Measurements from ENCODE around the gene GNG11. TPM values are rescaled to one million over a fixed set of nuclear protein-coding genes. Genes with fewer than 3 reads are reported as not detected.

GNG11 gene
- polyA plus RNA-seq (2013, experiment 1 of 2): 2.2 TPM
- 2.5 TPM for polyA plus RNA-seq (2013, experiment 2 of 2)

- H3K14ac ChIP-seq (ENCODE audit: low read length): peak within 1 kb of the TSS; percentile 67
- H2BK12ac ChIP-seq (ENCODE audit: low read length): no peak within 1 kb of the TSS
- H4K91ac ChIP-seq (ENCODE audit: low read depth, low read length, poor library complexity): no peak within 1 kb of the TSS
- H3K9ac ChIP-seq (ENCODE audit: low read depth, low read length, poor library complexity): no peak within 1 kb of the TSS
- no CpG with 5 or more reads among the region's 39 CpGs for WGBS, 2 donors (ENCODE audit: extremely low coverage in 2 of 2, insufficient read length in 2 of 2, insufficient replicate concordance in 1 of 2)
- no peak within 1 kb of the TSS for H3K23ac ChIP-seq (ENCODE audit: low read depth, low read length, poor library complexity)
- peaks cover 0 to 30% of the 10 kb centered on the region in 2 donors for H3K36me3 ChIP-seq (replicated peaks in 1 of 2; ENCODE audit: control insufficient read depth in 2 of 2, insufficient read depth in 2 of 2, low read length in 2 of 2)
- H2AFZ ChIP-seq (ENCODE audit: low read length): peak within 1 kb of the TSS; percentile 96
- H2BK120ac ChIP-seq (ENCODE audit: low read depth, low read length): peak within 1 kb of the TSS; percentile 68
- no peak within 1 kb of the TSS for H2AK5ac ChIP-seq (ENCODE audit: low read depth, low read length)
- DNase-seq (ENCODE audit: low spot score): peak; percentile 49
- peak within 1 kb of the TSS; percentile 69 for H3K4me2 ChIP-seq (ENCODE audit: insufficient read depth, low read length, poor library complexity, severe bottlenecking)
- H3K27me3 ChIP-seq (ENCODE audit: control insufficient read depth in 3 of 3, insufficient read depth in 3 of 3, low read depth in 1 of 3, low read length in 3 of 3): no peaks in the 10 kb centered on the region
- peak within 1 kb of the TSS; percentile 70 to 79 for H3K4me3 ChIP-seq (ENCODE audit: low read length in 2 of 2)
- H3K79me1 ChIP-seq (ENCODE audit: low read depth, low read length): no peaks in the 10 kb centered on the region
- peak within 1 kb of the TSS; percentile 26 for H3K27ac ChIP-seq (replicated peaks; ENCODE audit: low read length)
- H3K18ac ChIP-seq (ENCODE audit: low read length): peak within 1 kb of the TSS; percentile 88
- H2BK5ac ChIP-seq (ENCODE audit: low read length): no peak within 1 kb of the TSS
- H2BK15ac ChIP-seq (ENCODE audit: low read length): peak within 1 kb of the TSS; percentile 49
- peaks cover 0 to 3% of the 10 kb centered on the region in 2 donors for H3K9me3 ChIP-seq (replicated peaks in 1 of 2; ENCODE audit: control insufficient read depth in 2 of 2, insufficient read depth in 1 of 2, low read depth in 1 of 2, low read length in 2 of 2)
- no peak within 1 kb of the TSS for H3K4ac ChIP-seq (ENCODE audit: low read length)
- peak within 1 kb of the TSS; percentile 31 for H4K8ac ChIP-seq (ENCODE audit: low read depth, low read length)
- H3K4me1 ChIP-seq (ENCODE audit: control insufficient read depth in 2 of 2, insufficient read depth in 1 of 2, low read depth in 1 of 2, low read length in 2 of 2): peaks cover 0 to 10% of the 10 kb centered on the region in 2 donors
Measured at GRCh38 chr7:93921607-93922566, at the start of gene GNG11. Gene GNG11, plus strand, starts transcription at chr7:93921735. Its CDS starts 403 bp downstream, at chr7:93922138.

- Histone ChIP-seq H2BK12ac (ENCODE audit: low read length) (no peak overlapping the region), H3K4me3 (ENCODE audit: low read length in 2 of 2) (no peak overlapping the region), H3K4ac (ENCODE audit: low read length) (no peak overlapping the region), H3K23ac (ENCODE audit: low read depth, low read length, poor library complexity) (no peak overlapping the region), H3K9me3 (replicated peaks in 1 of 2; ENCODE audit: control insufficient read depth in 2 of 2, insufficient read depth in 1 of 2, low read depth in 1 of 2, low read length in 2 of 2) (peaks cover 0 to 28% of the 10 kb centered on the region in 2 donors), H3K27ac (replicated peaks; ENCODE audit: low read length) (no peak overlapping the region), H3K14ac (ENCODE audit: low read length) (no peak overlapping the region), H2AFZ (ENCODE audit: low read length) (no peak overlapping the region), H3K4me1 (ENCODE audit: control insufficient read depth in 2 of 2, insufficient read depth in 1 of 2, low read depth in 1 of 2, low read length in 2 of 2) (no peaks in the 10 kb centered on the region), H4K91ac (ENCODE audit: low read depth, low read length, poor library complexity) (no peak overlapping the region), H2BK15ac (ENCODE audit: low read length) (no peak overlapping the region), H3K18ac (ENCODE audit: low read length) (no peak overlapping the region), H2BK5ac (ENCODE audit: low read length) (no peak overlapping the region), H2AK5ac (ENCODE audit: low read depth, low read length) (no peak overlapping the region), H3K9ac (ENCODE audit: low read depth, low read length, poor library complexity) (no peak overlapping the region), H3K79me1 (ENCODE audit: low read depth, low read length) (no peaks in the 10 kb centered on the region), H4K8ac (ENCODE audit: low read depth, low read length) (no peak overlapping the region), H2BK120ac (ENCODE audit: low read depth, low read length) (no peak overlapping the region), H3K27me3 (ENCODE audit: control insufficient read depth in 3 of 3, insufficient read depth in 3 of 3, low read depth in 1 of 3, low read length in 3 of 3) (no peaks in the 10 kb centered on the region), H3K36me3 (replicated peaks in 1 of 2; ENCODE audit: control insufficient read depth in 2 of 2, insufficient read depth in 2 of 2, low read length in 2 of 2) (peaks cover 0 to 8% of the 10 kb centered on the region in 2 donors), H3K4me2 (ENCODE audit: insufficient read depth, low read length, poor library complexity, severe bottlenecking) (no peak overlapping the region)
- DNase-seq (ENCODE audit: low spot score): no peak
- WGBS, 2 donors (ENCODE audit: extremely low coverage in 2 of 2, insufficient read length in 2 of 2, insufficient replicate concordance in 1 of 2): no CpG with 5 or more reads among the region's 1 CpG
Measured at GRCh38 chr7:93873998-93874574, 47.4 kb upstream of the GNG11 start.

DNA sequence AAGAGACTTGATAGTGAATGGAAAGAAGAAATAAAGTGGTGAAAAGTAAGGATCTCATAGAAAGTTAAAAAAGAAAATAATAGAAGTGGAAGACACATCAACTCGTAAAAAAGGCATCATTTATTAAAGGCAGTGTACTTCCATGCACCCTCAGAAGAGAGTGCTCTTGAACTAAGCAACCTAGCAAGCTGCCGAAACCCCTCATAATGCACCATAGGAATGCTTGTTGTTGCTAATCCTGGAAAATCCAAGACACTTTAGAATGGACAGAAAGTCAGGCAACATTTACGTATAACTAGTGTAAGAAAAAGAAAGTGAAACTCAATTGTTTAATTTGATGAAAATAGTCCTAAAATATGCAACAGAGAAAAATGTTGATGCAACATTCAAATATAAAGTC, 43.8 kb upstream of the GNG11 start:
- DNase-seq (ENCODE audit: low spot score): no peak
- no peak overlapping the region for H2BK120ac ChIP-seq (ENCODE audit: low read depth, low read length)
- no peak overlapping the region for H2BK5ac ChIP-seq (ENCODE audit: low read length)
- peaks cover 0 to 36% of the 10 kb centered on the region in 2 donors for H3K9me3 ChIP-seq (replicated peaks in 1 of 2; ENCODE audit: control insufficient read depth in 2 of 2, insufficient read depth in 1 of 2, low read depth in 1 of 2, low read length in 2 of 2)
- H3K23ac ChIP-seq (ENCODE audit: low read depth, low read length, poor library complexity): no peak overlapping the region
- H3K36me3 ChIP-seq (replicated peaks in 1 of 2; ENCODE audit: control insufficient read depth in 2 of 2, insufficient read depth in 2 of 2, low read length in 2 of 2): peaks cover 0 to 8% of the 10 kb centered on the region in 2 donors
- no peaks in the 10 kb centered on the region for H3K27me3 ChIP-seq (ENCODE audit: control insufficient read depth in 3 of 3, insufficient read depth in 3 of 3, low read depth in 1 of 3, low read length in 3 of 3)
- no peak overlapping the region for H2AK5ac ChIP-seq (ENCODE audit: low read depth, low read length)
- H2BK15ac ChIP-seq (ENCODE audit: low read length): no peak overlapping the region
- H4K8ac ChIP-seq (ENCODE audit: low read depth, low read length): no peak overlapping the region
- H3K4me3 ChIP-seq (ENCODE audit: low read length in 2 of 2): no peak overlapping the region
- no peaks in the 10 kb centered on the region for H3K4me1 ChIP-seq (ENCODE audit: control insufficient read depth in 2 of 2, insufficient read depth in 1 of 2, low read depth in 1 of 2, low read length in 2 of 2)
- H3K4ac ChIP-seq (ENCODE audit: low read length): no peak overlapping the region
- no peak overlapping the region for H2AFZ ChIP-seq (ENCODE audit: low read length)
- H2BK12ac ChIP-seq (ENCODE audit: low read length): no peak overlapping the region
- H3K79me1 ChIP-seq (ENCODE audit: low read depth, low read length): no peaks in the 10 kb centered on the region
- H3K9ac ChIP-seq (ENCODE audit: low read depth, low read length, poor library complexity): no peak overlapping the region
- no peak overlapping the region for H4K91ac ChIP-seq (ENCODE audit: low read depth, low read length, poor library complexity)
- H3K4me2 ChIP-seq (ENCODE audit: insufficient read depth, low read length, poor library complexity, severe bottlenecking): no peak overlapping the region
- no CpG with 5 or more reads among the region's 3 CpGs for WGBS, 2 donors (ENCODE audit: extremely low coverage in 2 of 2, insufficient read length in 2 of 2, insufficient replicate concordance in 1 of 2)
- no peak overlapping the region for H3K18ac ChIP-seq (ENCODE audit: low read length)
- no peak overlapping the region for H3K14ac ChIP-seq (ENCODE audit: low read length)
- no peak overlapping the region for H3K27ac ChIP-seq (replicated peaks; ENCODE audit: low read length)

DNA sequence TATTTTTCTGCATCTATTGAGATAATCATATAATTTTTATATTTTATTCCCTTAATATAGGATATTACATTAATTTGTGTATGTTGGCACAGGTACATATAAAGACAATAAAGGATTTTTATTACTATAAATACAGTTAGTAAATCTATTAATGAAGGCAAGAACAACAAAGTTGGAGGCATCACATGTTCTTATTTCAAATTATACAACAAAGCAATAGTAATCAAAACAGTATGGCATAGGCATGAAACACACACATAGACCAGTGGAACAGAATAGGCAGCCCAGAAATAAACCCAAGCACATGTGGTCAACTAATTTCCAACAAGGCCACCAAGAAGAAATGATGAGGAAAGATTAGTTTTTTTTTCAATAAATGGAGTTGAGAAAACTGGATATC, 42.2 kb upstream of the GNG11 start:
- H4K8ac ChIP-seq (ENCODE audit: low read depth, low read length): no peak overlapping the region
- H2BK15ac ChIP-seq (ENCODE audit: low read length): no peak overlapping the region
- no peak overlapping the region for H3K18ac ChIP-seq (ENCODE audit: low read length)
- H3K23ac ChIP-seq (ENCODE audit: low read depth, low read length, poor library complexity): no peak overlapping the region
- no peak overlapping the region for H4K91ac ChIP-seq (ENCODE audit: low read depth, low read length, poor library complexity)
- H2AK5ac ChIP-seq (ENCODE audit: low read depth, low read length): no peak overlapping the region
- H3K9ac ChIP-seq (ENCODE audit: low read depth, low read length, poor library complexity): no peak overlapping the region
- H2BK12ac ChIP-seq (ENCODE audit: low read length): no peak overlapping the region
- no peak for DNase-seq (ENCODE audit: low spot score)
- H2BK5ac ChIP-seq (ENCODE audit: low read length): no peak overlapping the region
- H3K4ac ChIP-seq (ENCODE audit: low read length): no peak overlapping the region
- H3K4me2 ChIP-seq (ENCODE audit: insufficient read depth, low read length, poor library complexity, severe bottlenecking): no peak overlapping the region
- H3K27ac ChIP-seq (replicated peaks; ENCODE audit: low read length): no peak overlapping the region
- no peak overlapping the region for H2AFZ ChIP-seq (ENCODE audit: low read length)
- H2BK120ac ChIP-seq (ENCODE audit: low read depth, low read length): no peak overlapping the region
- H3K79me1 ChIP-seq (ENCODE audit: low read depth, low read length): no peaks in the 10 kb centered on the region
- H3K14ac ChIP-seq (ENCODE audit: low read length): no peak overlapping the region
- no peaks in the 10 kb centered on the region for H3K4me1 ChIP-seq (ENCODE audit: control insufficient read depth in 2 of 2, insufficient read depth in 1 of 2, low read depth in 1 of 2, low read length in 2 of 2)
- no peak overlapping the region for H3K4me3 ChIP-seq (ENCODE audit: low read length in 2 of 2)
- peaks cover 0 to 32% of the 10 kb centered on the region in 2 donors for H3K9me3 ChIP-seq (replicated peaks in 1 of 2; ENCODE audit: control insufficient read depth in 2 of 2, insufficient read depth in 1 of 2, low read depth in 1 of 2, low read length in 2 of 2)
- H3K27me3 ChIP-seq (ENCODE audit: control insufficient read depth in 3 of 3, insufficient read depth in 3 of 3, low read depth in 1 of 3, low read length in 3 of 3): no peaks in the 10 kb centered on the region
- peaks cover 0 to 9% of the 10 kb centered on the region in 2 donors for H3K36me3 ChIP-seq (replicated peaks in 1 of 2; ENCODE audit: control insufficient read depth in 2 of 2, insufficient read depth in 2 of 2, low read length in 2 of 2)
